GM19372 (cell line): Measurements from ENCODE around the gene CHPF.

Experiments used
- ATAC-seq: cut with Tn5 transposase; IDR thresholded peaks from one replicate; pipeline ENCODE4 v1.9.1; 2021; ENCODE audit warnings: mild to moderate bottlenecking, low read depth, moderate library complexity; ENCODE audit not compliant: unreplicated experiment

CHPF gene

DNA sequence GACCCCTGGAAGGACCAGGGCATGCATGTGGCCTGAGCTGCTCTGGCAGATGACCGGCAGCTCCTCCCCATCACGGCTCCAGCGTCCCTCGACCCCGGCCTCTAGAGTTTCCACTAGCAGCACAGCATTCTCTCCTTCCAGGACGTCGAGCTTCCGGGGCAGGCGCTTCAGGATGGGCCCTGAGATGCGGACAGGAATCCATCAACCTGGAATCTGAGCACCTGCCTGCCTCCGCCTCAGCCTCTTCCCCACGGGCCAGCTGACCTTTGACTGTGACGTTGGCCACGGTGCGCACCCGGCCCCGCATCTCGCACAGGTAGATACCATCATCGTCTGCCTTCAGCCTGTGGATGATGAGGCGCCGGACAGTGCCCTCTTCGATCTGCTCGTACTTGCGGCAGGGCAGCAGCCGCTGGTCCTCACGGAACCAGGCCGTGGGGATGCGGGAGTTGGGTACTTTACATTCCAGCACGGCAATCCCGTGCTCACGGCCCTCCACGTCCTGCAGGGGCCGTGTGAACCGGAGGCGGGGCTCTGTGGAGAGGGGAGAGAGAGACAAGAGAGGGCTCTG lies 24.3 kb upstream of the CHPF start:
- no peak for ATAC-seq

DNA sequence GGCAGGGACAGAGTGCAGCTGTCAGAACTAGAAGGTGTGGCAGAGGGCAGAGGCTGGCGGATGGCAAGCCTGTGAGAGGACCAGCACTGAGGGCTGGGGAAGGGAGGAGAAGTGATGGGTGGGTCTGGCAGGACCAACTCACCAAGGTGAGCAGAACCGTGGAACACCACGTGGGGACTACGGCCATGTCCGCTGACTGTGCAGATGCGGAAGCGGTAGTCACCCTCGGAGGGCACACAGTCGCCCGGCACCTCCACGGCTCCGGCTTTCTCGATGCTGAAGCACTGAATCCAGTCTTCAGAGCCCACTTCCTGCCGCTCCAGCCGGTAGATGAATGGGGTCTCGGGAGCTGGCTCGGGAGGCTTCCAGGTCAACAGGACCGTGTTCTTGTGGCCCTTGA lies 23.5 kb upstream of the CHPF start:
- no peak for ATAC-seq

DNA sequence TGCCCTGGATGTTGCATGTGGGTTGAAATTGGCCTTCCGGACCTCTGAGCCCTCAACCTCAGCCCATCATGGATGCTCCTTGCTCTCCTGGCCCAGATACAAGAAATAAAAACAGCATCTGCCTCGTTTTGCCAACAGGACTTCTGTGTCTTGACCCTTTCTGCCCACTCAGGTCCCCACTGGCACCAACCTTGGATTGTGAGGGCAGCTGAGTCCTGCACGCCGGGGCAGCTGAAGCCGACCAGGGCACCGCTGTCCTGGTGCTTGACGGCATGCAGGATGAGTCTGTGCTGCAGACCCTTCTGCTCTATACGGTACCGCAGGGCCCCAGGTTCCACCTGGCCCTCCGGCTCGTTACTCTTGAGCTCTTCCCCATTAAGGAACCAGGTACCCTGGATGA lies 23.0 kb upstream of the CHPF start:
- ATAC-seq = no peak

DNA sequence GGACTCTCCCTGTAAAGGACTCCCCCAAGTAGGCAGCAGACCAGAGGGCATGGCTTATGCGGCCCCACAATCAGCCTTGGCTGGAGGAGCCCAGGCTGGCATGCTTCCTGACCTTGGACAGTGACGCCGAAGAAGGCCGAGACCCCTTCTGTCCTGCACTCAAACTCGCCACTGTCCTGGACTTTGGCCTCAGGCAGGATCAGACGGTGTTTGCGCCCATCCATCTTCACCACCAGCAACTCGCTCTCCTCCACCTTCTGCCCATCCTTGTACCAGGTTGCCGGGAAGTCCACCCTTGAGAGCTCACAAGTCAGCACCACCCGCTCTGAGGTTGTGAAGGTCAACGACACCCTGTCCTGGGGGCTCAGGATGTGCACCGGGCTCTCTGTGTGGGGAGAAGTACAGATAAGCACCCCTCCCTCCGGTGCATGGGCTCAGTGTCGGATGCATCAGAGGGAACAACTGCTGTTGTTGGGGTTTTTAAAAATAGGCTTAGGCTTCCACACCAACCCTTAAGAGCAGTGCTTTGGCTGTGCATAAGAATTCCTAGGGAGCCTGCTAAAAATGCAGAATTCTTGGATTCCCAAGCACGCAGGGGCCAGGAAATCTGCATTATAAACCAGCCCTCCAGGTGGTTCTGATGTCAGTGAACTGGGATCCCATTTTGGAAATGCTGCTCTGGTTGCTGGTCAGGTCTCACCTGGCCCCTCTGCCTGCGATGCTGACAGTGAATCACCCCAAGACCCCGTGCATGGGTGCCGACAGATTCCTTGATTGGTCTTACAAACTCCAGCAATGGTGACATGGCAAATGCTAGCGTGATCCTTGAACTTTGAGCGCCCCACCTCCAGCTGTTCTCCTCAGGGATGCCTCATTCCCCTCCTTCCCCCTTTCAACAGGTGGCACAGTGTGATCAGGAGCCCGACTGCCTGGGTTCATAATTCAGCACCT lies 21.8 kb upstream of the CHPF start:
- ATAC-seq = no peak

DNA sequence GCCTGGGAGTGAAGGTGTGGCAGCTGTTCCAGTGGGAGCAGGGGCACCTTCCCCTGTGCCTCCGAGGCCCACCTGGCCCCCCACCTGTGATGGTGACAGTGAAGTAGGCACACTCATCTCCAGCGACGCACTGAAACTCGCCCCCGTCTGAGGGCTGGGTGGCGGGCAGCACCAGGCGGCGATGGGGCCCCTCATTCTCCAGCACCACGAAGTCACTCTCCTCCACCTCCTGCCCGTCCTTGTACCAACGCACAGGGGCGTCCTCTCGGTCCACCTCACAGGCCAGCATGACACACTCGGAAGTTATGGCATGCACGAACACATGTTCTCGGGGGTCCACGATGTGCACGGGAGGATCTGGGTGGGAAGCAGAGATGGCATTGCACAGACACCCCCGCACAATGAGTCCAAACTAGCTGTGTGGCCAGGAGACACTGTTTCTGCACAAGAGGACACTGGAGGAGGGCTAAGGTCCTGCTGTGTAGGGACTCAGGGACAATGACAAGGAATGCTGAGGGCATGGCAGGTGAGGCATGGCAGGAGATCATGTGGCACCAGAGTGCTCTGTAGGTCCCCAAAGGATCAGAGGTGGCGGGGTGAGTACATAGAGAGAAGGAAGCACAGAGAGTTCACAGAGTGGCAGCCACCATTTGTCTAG lies 19.8 kb upstream of the CHPF start:
- no peak for ATAC-seq

DNA sequence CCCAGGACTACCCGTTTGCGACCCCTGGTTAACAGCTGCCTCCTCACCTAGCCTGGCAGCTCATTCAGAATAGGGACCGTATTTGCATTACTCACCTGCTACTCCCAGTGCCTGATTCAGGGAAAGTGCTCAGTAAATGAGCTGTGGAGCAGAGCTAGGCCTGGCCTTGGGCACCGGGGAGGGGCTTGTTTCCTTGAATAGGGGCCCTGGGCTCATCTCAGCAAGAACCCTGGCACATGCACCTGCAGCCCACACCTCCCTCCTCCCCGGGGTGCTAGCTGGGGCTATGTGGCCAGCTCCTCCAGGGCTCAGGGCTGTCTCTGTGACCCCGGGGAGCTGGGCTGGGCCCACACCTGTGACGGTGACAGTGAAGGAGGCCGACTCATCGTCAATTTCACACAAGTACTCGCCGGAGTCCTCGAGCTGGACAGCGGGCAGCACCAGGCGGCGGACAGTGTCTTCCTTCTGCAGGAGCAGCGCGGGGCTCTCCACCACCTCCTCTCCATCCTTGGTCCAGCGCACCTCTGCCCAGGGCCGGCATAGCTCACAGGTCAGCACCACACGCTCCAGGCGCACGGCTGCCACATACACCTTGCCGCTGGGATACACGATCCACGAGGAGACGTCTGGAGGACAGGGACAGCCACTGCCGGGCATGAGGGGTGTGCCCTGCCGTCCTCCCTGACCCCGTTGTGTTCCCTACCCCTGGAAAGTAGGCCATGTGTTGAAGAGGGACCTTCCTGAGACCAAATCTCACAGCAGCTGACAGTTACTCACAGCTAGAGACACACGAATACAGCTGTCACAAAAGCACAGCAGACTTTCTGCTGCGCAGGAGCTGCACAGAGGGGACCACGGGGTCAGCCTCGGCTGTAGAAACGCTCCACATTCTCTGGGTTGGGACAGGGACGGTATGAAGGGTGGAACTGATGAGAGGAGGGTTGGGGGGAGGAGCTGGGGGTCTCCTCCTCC lies 18.7 kb upstream of the CHPF start:
- no peak for ATAC-seq

DNA sequence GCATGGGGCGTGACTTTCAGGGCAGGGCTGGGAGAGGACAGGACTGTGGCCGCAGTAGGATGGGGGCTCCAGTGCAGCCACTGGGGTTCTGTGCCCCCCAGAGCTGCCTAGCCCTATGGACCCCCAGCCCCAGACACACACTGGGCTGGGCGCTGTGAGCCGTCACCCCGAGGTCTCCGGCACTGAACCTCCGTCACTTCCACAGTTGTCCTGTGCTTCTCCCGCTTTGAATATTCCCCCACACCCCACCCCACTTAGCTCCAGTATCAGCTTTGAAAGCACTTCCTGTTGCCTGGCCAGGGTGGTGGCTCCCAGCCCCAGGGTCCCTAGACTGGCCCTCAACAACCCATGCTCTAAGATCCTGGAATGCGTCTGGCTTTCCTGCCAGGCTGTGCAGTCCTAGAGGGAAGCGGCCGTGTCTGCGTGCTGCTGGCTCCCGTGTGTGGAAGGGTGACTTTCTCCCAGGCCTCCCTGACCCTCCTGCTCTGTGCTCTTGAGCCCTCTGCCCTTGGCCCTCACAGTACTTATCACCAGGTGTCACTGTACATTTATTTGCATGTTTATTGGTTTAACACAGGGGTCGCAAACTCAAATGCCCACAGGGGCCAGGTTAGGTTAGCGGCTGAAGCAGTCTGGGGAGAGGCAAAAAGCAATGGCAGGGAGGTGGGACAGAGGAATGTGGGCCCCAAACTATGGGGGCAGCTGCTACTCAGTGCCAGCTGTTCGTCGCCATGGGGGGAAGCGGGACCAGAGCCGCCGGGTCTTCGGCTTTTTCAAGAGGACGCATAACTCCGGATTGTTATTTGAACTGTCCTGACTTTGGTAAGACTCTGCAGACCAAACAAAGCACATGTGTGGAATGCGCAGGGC lies 17.8 kb upstream of the CHPF start:
- ATAC-seq = no peak

DNA sequence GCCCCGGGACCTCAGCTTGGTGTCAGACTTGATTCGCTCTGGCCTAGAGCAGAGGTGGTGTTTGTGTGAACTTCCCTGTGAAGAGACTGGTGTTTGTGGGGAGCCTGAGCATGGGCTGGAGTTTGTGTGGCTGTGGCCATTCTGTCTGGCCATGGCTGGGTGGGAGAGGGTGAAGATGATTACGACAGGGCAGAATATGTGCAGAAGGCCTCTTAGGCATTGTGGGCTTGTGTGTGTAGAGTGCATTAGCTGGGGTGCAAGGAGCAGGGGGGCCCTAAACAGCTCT lies 17.2 kb upstream of the CHPF start:
- ATAC-seq = no peak

DNA sequence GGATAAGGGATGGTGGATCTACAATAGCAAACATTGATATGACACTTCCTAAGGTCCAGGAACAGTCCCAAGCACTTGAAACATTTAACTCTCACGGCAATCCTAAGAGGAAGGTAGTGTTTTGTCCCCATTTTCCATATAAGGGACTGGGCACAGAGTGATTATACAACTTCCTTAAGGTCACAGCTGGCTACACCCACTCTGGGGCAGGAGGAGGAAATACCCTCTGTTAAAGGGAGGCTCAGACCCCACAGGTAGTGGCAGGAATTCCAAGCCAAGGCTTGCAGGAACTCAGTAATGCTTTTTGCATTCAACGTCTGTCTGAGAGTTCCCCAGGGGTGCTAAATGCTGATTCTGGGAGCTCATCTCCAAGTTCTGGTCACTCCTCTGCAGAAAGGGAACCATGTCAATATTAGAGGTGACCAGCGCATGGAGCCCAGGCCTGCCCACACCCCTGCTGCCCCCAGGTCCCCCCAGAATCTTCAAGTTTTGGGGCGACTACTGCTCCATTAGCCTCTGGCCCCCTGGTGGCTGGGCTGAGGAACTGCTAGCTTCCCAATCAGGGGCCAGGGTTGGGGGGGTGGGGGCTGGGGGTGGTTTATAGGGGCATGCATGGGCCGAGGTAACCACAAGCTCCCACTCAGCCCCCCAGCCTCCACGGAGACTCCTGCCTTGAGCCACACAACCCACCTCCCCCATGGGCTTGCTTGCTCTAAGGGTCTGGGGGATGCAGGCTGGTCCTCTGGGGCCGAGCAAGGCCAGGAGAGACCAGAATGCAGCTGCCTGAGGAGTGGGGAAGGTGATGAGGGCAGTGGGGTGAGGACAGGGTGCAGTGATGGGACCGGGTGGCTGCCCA lies 16.7 kb upstream of the CHPF start:
- ATAC-seq = peak; percentile 67

DNA sequence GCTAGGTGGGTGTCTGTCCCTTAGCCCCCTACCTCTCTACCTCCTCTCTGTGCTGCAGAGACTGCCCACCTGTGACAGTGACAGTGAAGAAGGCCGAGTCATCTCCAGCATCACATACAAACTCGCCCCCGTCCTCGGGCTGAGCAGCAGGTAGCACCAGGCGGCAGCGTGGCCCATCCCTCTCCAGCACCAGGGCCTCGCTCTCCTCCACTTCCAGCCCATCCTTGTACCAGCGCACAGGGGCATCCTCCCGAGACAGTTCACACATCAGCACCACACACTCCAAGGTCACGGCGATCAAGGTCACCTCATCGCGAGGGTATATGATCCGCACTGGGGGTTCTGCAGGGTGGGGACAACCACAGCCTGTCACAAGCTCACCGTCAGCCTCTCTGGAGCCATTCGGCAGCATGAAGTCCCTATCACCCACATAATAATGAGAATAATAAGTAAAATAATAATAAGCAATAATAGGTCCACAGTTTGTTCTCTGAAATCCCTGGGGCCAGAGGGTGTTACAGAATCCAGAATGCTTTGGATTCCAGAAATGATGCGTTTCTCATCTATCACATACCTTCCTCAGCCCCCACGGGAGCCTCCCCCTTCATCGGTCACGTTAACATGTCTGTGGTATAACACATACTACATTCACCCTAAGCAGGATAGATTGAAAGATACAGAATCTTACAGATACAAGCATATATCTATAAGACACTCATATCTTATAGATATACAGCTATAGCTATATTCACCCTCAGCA lies 15.7 kb upstream of the CHPF start:
- ATAC-seq = no peak

DNA sequence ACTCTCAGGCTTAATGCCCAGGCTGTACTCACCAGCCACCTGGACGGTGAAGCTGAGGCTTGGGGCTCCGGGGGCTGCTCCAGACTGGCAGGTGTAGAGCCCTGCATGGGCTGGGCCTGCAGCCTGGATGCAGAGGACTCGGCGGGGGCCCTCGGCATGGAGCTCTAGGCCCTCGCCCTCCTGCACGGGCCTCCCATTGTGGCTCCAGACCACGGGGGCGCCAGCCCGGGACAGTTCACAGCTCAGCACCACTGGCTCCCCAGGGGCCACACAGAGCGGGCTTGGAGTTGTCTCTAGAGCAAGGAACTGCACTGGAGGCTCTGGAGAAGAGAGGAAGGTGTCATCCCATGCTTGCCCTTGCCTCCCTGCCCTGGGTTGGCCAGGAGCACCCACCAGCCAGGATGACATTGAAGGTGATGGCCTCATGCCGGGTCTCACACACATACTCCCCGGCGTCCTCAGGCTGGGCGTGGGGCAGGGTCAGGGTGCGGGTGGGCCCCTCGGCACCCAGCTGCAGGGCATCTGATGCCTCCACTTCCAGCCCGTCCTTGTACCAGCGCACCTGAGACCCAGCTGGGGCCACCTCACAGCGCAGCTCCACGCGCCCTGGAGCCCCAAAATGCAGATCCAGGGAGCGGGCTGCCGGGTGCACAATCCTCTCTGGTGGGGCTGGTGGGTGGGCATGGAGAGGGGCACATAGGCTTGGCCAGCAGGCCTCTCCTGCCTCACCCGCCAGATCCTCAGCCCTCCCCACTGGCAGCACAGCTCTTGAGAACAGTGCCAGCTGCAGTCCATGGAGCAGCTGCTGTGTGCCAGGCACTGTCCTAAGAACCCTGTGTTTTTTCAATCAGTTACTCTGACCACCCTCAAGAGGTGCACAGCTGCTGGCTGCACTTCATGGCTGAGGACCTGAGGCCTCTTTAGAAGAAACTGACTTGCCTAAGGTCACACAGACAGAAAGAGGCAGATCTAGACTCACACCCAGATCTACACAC lies 14.5 kb upstream of the CHPF start:
- no peak for ATAC-seq

DNA sequence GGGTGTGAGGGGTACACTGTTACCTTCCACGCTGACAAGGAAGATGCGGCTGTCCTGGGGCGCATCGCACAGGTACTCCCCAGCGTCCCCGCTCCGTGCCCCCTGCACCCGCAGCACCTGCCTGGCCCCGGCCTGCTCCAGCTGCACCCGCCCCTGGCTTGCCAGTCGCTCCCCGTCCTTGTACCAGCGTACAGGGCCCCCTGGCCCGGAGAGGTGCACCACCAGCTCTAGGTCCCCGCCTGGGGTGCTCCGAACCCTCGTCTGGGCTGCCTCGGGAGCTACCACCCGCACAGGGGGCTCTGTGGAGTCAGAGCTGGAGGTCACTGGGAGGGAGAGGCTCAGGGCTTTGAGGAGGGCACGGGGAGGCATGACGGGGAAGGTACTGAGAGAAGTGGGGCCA lies 13.7 kb upstream of the CHPF start:
- no peak for ATAC-seq

DNA sequence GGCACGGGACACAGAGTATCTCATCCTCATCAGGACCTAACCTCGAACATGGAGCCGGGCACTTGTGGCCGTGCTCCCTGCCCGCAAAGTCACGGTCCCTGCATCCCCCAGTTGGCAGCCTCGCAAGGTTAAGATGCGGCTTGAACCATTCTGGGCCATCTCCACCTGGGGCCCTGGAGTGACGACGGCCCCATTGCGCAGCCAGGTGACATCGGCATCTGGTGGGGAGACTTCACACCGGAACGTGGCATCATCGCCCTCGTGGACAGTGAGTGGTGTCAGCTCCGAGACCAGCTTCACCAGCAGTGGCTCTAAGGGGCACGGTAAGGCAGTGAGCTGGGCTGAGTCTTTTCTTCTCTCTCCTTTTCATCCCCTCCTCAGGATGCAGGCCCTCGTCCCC lies 12.8 kb upstream of the CHPF start:
- ATAC-seq = no peak

DNA sequence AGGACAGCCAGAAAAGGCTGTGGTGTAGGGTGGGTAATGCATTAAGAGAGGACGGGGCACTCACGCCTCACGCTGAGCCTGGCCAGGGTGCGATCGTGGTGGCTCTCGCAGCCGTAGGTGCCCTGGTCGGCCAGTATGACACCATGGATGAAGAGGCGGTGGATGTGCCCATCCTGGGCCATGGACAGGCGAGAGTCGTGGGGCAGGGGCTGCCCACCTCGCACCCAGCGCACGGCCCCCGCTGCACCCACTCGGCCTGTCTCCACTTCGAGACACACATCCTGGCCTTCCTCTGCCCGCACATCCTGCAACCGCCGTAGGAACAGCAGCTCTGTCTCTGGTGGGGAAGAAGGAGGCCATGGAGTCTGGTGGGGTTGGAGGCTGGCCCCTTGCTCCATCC lies 12.3 kb upstream of the CHPF start:
- no peak for ATAC-seq

DNA sequence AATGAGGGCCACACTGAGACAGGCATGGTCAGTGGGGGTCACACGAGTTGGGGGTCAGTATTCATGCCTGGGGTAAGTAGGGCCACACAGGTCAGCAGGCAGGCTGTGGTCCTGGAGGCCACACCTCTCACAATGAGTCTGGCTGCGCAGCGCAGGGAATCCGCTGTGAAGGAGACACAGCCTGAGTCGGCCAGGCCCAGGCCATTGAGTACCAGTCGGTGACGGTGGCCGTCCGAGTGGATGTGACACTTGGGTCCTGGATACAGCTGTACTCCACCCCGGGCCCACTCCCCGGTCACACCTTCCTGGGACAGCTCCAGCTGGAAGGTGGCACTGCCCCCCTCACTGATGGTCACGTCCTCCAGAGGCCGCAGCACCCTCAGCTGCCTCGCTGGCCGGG lies 10.7 kb upstream of the CHPF start:
- ATAC-seq = no peak

DNA sequence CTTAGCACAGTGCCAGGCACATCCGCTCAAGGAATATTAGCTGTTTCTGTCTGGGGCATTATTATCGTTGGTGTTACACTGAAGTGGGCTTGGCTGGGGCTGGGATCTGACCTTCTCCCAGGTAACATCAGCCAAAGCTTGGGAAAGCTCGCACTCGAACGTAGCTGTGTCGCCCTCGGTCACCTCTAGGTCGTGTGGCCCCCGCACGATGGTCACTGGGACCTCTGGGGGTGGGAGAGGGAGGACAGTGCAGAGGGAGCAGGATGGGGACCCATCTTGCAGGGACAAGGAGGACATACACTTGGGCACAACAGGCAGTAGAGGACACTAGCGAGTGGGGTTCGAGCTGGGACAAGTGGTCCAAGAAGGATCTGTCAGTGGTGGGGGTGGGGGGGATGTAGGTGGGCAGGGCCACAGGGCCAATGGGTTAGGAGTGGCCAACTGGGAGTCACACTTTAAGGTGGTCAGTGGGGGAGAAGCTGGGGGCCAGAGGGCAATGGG lies 9.9 kb upstream of the CHPF start:
- no peak for ATAC-seq

DNA sequence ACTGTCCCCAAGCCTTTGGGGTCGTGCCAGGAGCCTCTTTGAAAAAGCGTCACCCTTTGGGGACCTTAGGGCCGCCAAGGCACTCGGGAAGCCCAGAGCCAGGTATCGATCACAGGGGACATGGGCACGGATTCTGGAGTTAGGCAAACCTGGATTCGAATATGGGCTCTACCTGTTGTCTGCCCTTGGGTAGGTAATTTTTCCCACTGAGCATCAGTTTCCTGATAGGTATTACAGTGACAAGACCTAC lies 9.5 kb upstream of the CHPF start:
- ATAC-seq = no peak
